Measurements from ENCODE around the gene LFNG.

The LFNG gene

DNA sequence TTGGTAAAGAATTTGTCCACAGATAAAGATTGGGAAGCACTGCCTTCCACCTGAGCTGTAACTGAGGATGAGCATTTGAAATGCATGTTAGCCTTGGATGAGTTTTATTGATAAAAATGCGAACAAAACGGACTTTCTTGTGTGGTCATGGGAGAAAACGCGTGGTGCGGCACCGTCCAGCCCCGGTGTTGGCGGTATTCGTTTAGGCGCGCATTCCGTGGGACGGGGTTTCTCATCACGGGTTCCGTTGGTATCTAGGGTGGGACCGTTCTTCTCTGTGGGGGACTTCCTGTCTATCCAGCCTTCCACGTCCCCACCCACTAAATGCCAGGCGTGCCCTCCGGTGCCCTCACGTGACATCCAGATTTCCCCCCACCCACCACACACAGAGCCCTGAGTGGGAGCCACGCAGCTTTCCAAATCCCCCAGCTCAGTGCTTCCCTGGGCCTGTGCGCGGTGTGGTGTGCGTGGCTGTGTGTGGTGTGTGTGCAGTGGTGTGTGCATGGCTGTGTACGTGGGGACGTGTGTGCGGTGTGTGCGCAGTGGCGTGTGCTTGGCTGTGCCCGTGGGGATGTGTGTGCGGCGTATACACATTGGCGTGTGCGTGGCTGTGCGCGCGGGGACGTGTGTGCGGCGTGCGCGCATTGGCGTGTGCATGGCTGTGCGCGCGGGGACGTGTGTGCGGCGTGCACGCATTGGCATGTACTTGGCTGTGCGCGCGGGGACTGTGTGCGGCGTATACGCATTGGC, 57.3 kb downstream of the LFNG start:
- DNase-seq: no peak
